ENCODE data around the gene ITPKC. TPM values are rescaled to one million over a fixed set of nuclear protein-coding genes. Genes with fewer than 3 reads are reported as not detected.

ITPKC gene
- total RNA-seq, 2 experiments from 2014 or later: 5.5 to 6.5 TPM

- Histone ChIP-seq H3K9me2 (ENCODE audit: insufficient read depth, low read length) (no peaks in the 10 kb centered on the region), H3K4me2 (ENCODE audit: low read length) (peak overlapping the region; percentile 99), H3K4me1 (ENCODE audit: insufficient read depth, low read length, poor library complexity, severe bottlenecking) (peaks cover 36% of the 10 kb centered on the region), H3K27ac (ENCODE audit: low read depth, low read length, poor library complexity, severe bottlenecking) (peak overlapping the region; percentile 46), H3K36me3 (ENCODE audit: insufficient read depth, low read length) (no peaks in the 10 kb centered on the region), H4K20me1 (ENCODE audit: insufficient read depth, low read length) (no peaks in the 10 kb centered on the region), H3K9me3 (ENCODE audit: low read length) (no peaks in the 10 kb centered on the region), H2AFZ (ENCODE audit: low read length) (peak overlapping the region; percentile 78), H3K79me2 (ENCODE audit: insufficient read depth, low read depth, low read length) (peaks cover 25% of the 10 kb centered on the region), H3K4me3 (ENCODE audit: low read depth, low read length, poor library complexity, severe bottlenecking) (peak overlapping the region; percentile 70)
- peak; percentile 38 for DNase-seq (ENCODE audit: low spot score)
- CTCF ChIA-PET (ENCODE audit: unreplicated experiment): no interaction called here
- no peak for TF ChIP-seq EZH2phosphoT487 (IDR thresholded peaks at IDR 0.05; ENCODE audit: borderline replicate concordance, low read depth, low read length)
- TF ChIP-seq, protein P1, sequence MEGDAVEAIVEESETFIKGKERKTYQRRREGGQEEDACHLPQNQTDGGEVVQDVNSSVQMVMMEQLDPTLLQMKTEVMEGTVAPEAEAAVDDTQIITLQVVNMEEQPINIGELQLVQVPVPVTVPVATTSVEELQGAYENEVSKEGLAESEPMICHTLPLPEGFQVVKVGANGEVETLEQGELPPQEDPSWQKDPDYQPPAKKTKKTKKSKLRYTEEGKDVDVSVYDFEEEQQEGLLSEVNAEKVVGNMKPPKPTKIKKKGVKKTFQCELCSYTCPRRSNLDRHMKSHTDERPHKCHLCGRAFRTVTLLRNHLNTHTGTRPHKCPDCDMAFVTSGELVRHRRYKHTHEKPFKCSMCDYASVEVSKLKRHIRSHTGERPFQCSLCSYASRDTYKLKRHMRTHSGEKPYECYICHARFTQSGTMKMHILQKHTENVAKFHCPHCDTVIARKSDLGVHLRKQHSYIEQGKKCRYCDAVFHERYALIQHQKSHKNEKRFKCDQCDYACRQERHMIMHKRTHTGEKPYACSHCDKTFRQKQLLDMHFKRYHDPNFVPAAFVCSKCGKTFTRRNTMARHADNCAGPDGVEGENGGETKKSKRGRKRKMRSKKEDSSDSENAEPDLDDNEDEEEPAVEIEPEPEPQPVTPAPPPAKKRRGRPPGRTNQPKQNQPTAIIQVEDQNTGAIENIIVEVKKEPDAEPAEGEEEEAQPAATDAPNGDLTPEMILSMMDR (conservative IDR thresholded peaks at IDR 0.05; ENCODE audit: low read length): no peak
- POLR2A ChIA-PET: interaction anchor here (1.1 kb wide), 1 partner anchor 31 kb away, joined by 3 read pairs; the partner anchor contains the start of gene ACTMAP
- intact Hi-C loops (cut with micrococcal nuclease; ENCODE audit: unreplicated experiment): no loop called here
- BruUV-seq (replicated peaks): no TSS peak
Observed at GRCh38 chr19:40718774-40719391, 2.0 kb downstream of the ITPKC start.

- peak; percentile 26 for DNase-seq (ENCODE audit: low spot score)
- intact Hi-C loops (cut with micrococcal nuclease; ENCODE audit: unreplicated experiment): no loop called here
- Histone ChIP-seq H2AFZ (ENCODE audit: low read length) (peak overlapping the region; percentile 78; the same call in 1 of the 2 replicates), H3K9me3 (ENCODE audit: low read length) (no peaks in the 10 kb centered on the region), H3K79me2 (ENCODE audit: insufficient read depth, low read depth, low read length) (peaks cover 23% of the 10 kb centered on the region), H3K4me1 (ENCODE audit: insufficient read depth, low read length, poor library complexity, severe bottlenecking) (peaks cover 30% of the 10 kb centered on the region), H3K9me2 (ENCODE audit: insufficient read depth, low read length) (no peaks in the 10 kb centered on the region), H3K27ac (ENCODE audit: low read depth, low read length, poor library complexity, severe bottlenecking) (peak overlapping the region; percentile 46), H4K20me1 (ENCODE audit: insufficient read depth, low read length) (no peaks in the 10 kb centered on the region), H3K36me3 (ENCODE audit: insufficient read depth, low read length) (no peaks in the 10 kb centered on the region), H3K4me3 (ENCODE audit: low read depth, low read length, poor library complexity, severe bottlenecking) (peak overlapping the region; percentile 70), H3K4me2 (ENCODE audit: low read length) (peak overlapping the region; percentile 99)
- ChIA-PET CTCF (ENCODE audit: unreplicated experiment) (no interaction called here), POLR2A (no interaction called here)
- no peak for TF ChIP-seq EZH2phosphoT487 (IDR thresholded peaks at IDR 0.05; ENCODE audit: borderline replicate concordance, low read depth, low read length)
- TF ChIP-seq, protein P1 (conservative IDR thresholded peaks at IDR 0.05; ENCODE audit: low read length): no peak
- BruUV-seq (replicated peaks): no TSS peak
Observed at GRCh38 chr19:40719414-40719894, 2.5 kb downstream of the ITPKC start.

- H2AFZ ChIP-seq (ENCODE audit: low read length): no peak overlapping the region
- H3K4me2 ChIP-seq (ENCODE audit: low read length): no peak overlapping the region
- peaks cover 24% of the 10 kb centered on the region for H3K4me1 ChIP-seq (ENCODE audit: insufficient read depth, low read length, poor library complexity, severe bottlenecking)
- no peak overlapping the region for H3K27ac ChIP-seq (ENCODE audit: low read depth, low read length, poor library complexity, severe bottlenecking)
- no TSS peak for BruUV-seq (replicated peaks)
- H3K9me2 ChIP-seq (ENCODE audit: insufficient read depth, low read length): no peaks in the 10 kb centered on the region
- TF ChIP-seq, protein P1 (conservative IDR thresholded peaks at IDR 0.05; ENCODE audit: low read length): no peak
- TF ChIP-seq EZH2phosphoT487 (IDR thresholded peaks at IDR 0.05; ENCODE audit: borderline replicate concordance, low read depth, low read length): no peak
- peaks cover 17% of the 10 kb centered on the region for H3K79me2 ChIP-seq (ENCODE audit: insufficient read depth, low read depth, low read length)
- ChIA-PET CTCF (ENCODE audit: unreplicated experiment) (no interaction called here), POLR2A (interaction anchor here (0.6 to 0.7 kb wide), 3 partner anchors 12 to 630 kb away, joined by 3 to 4 read pairs (median 3); partner anchors contain the start of gene ZNF780A)
- H3K4me3 ChIP-seq (ENCODE audit: low read depth, low read length, poor library complexity, severe bottlenecking): no peak overlapping the region
- H3K9me3 ChIP-seq (ENCODE audit: low read length): no peaks in the 10 kb centered on the region
- no peaks in the 10 kb centered on the region for H4K20me1 ChIP-seq (ENCODE audit: insufficient read depth, low read length)
- intact Hi-C loops (cut with micrococcal nuclease; ENCODE audit: unreplicated experiment): no loop called here
- peaks cover under 1% of the 10 kb centered on the region; the same call in 1 of the 2 replicates for H3K36me3 ChIP-seq (ENCODE audit: insufficient read depth, low read length)
- DNase-seq (ENCODE audit: low spot score): no peak
Observed at GRCh38 chr19:40721140-40721486, 4.2 kb downstream of the ITPKC start.
